Keratinocyte (primary cell): ENCODE results near the gene ENTPD8. TPM values are rescaled to one million over a fixed set of nuclear protein-coding genes. Genes with fewer than 3 reads are reported as not detected.

Source experiments
- DNase-seq: peaks from one replicate; pipeline ENCODE4 v3.0.0-alpha.2; 2011; ENCODE audit warnings: low read depth, missing footprints, low spot score
- FAIRE-seq: peaks from 2 replicates; lab custom pipeline; 2011; peaks lifted over from hg19 to GRCh38; lab: Jason Lieb, UNC
- H2AFZ ChIP-seq: 2 replicates; pipeline ENCODE4 v1.6.0; 2012; ENCODE audit warnings: low read length, control low read depth, inconsistent platforms; ENCODE audit not compliant: control insufficient read depth
- H3K27ac ChIP-seq: 2 replicates; pipeline ENCODE4 v1.5.1; 2011; ENCODE audit warnings: low read length; ENCODE audit not compliant: control insufficient read depth, insufficient read depth
- H3K27me3 ChIP-seq: 3 replicates; pipeline ENCODE4 v1.6.0; 2011; ENCODE audit warnings: low read length; ENCODE audit not compliant: control insufficient read depth, insufficient read depth; ENCODE audit errors: extremely low read depth
- H3K36me3 ChIP-seq, 2 experiments: 2 replicates in 1 of 2; 3 replicates in 1 of 2; pipeline ENCODE4 v1.5.1; 2011; ENCODE audit warnings: low read length in 2 of 2, mild to moderate bottlenecking in 1 of 2; ENCODE audit not compliant: control insufficient read depth in 2 of 2, insufficient read depth in 2 of 2; ENCODE audit errors: extremely low read depth in 1 of 2
- H3K4me1 ChIP-seq: 3 replicates; pipeline ENCODE4 v1.5.1; 2011; ENCODE audit warnings: low read length; ENCODE audit not compliant: control insufficient read depth, insufficient read depth; ENCODE audit errors: extremely low read depth
- H3K4me2 ChIP-seq: 3 replicates; pipeline ENCODE4 v1.6.0; 2011; ENCODE audit warnings: low read depth, low read length; ENCODE audit not compliant: control insufficient read depth, insufficient read depth; ENCODE audit errors: extremely low read depth
- H3K4me3 ChIP-seq, 3 experiments: fragments of 200-600 bp in 1 of 3; sonication (generic) in 1 of 3; 2 replicates in 2 of 3; 3 replicates in 1 of 3; pipeline ENCODE4 v1.5.1; 2011 to 2016; ENCODE audit warnings: low read length in 3 of 3, mild to moderate bottlenecking in 3 of 3, control low read depth in 2 of 3, inconsistent platforms in 1 of 3, low read depth in 1 of 3, mixed read lengths in 1 of 3, mixed run types in 1 of 3, moderate library complexity in 1 of 3; ENCODE audit not compliant: control insufficient read depth in 2 of 3, insufficient read depth in 2 of 3; ENCODE audit errors: extremely low read depth in 1 of 3
- H3K79me2 ChIP-seq: 2 replicates; pipeline ENCODE4 v1.6.0; 2012; ENCODE audit warnings: low read length; ENCODE audit not compliant: control insufficient read depth, insufficient read depth
- H3K9ac ChIP-seq: 3 replicates; pipeline ENCODE4 v1.6.0; 2011; ENCODE audit warnings: low read length; ENCODE audit not compliant: control insufficient read depth, insufficient read depth; ENCODE audit errors: extremely low read depth
- H3K9me1 ChIP-seq: 3 replicates; pipeline ENCODE4 v1.6.0; 2011; ENCODE audit warnings: low read length; ENCODE audit not compliant: control insufficient read depth, insufficient read depth; ENCODE audit errors: extremely low read depth
- H3K9me3 ChIP-seq: 2 replicates; pipeline ENCODE4 v1.5.1; 2012; ENCODE audit warnings: low read depth, low read length; ENCODE audit not compliant: control insufficient read depth
- H4K20me1 ChIP-seq: 3 replicates; pipeline ENCODE4 v1.6.0; 2011; ENCODE audit warnings: low read length; ENCODE audit not compliant: control insufficient read depth, insufficient read depth; ENCODE audit errors: extremely low read depth
- CTCF ChIP-seq, 3 experiments: IDR thresholded peaks in 1 of 3; conservative IDR thresholded peaks in 1 of 3; optimal IDR thresholded peaks in 1 of 3; 2 replicates in 2 of 3; 3 replicates in 1 of 3; pipeline versions ENCODE3 to v1.5.1; 2011; ENCODE audit warnings: low read length in 3 of 3, mild to moderate bottlenecking in 3 of 3, moderate library complexity in 2 of 3, control low read depth in 1 of 3, inconsistent platforms in 1 of 3; ENCODE audit not compliant: insufficient read depth in 2 of 3; ENCODE audit errors: extremely low read depth in 1 of 3
- EZH2 ChIP-seq: IDR thresholded peaks from one replicate; pipeline ENCODE4 v1.6.1; 2012; ENCODE audit warnings: inconsistent platforms, mild to moderate bottlenecking, low read length, moderate library complexity
- dilution Hi-C: fragments of 300-500 bp; cut with MboI; formaldehyde crosslinking; loops from one replicate; pipeline ENCODE4 v1.7.0; 2020; ENCODE audit warnings: low sequenced_read_pairs; ENCODE audit not compliant: extremely low pct_ligation_motif_present
- polyA plus RNA-seq, 5 experiments: library from polyadenylated mRNA; depleted of rRNA in 3 of 5; stranded (reverse) in 3 of 5; stranded (forward) in 1 of 5; unstranded in 1 of 5; fragments of >200 nt; gene quantifications; 1 replicate in 1 of 5; 2 replicates in 3 of 5; 3 replicates in 1 of 5; pipeline versions ENCODE4 v1.2.1 to v1.2.3, GENCODE V29; 2011 to 2012; ENCODE audit warnings: missing spikeins in 2 of 5, low read depth in 1 of 5, low replicate concordance in 1 of 5

Gene ENTPD8
- polyA plus RNA-seq, 1 donor (not counting 4 experiments of a cell fraction or from before 2014, with no cell fraction given): not detected

- no peaks in the 10 kb centered on the region for H3K9me1 ChIP-seq
- FAIRE-seq (no peak), DNase-seq (no peak)
- TF ChIP-seq CTCF (optimal IDR thresholded peaks at IDR 0.05 in 1 of 3, IDR thresholded peaks at IDR 0.05 in 1 of 3, conservative IDR thresholded peaks at IDR 0.05 in 1 of 3; ENCODE audit: extremely low read depth in 1 of 3, insufficient read depth in 2 of 3, low read length in 3 of 3) (no peak), EZH2 (no peak)
- H3K4me3 ChIP-seq: no peak overlapping the region
- H3K79me2 ChIP-seq: no peaks in the 10 kb centered on the region
- H3K4me2 ChIP-seq: no peak overlapping the region
- no peaks in the 10 kb centered on the region for H3K9me3 ChIP-seq
- dilution Hi-C loops: no loop called here
- H2AFZ ChIP-seq: no peak overlapping the region
- no peaks in the 10 kb centered on the region for H4K20me1 ChIP-seq
- no peaks in the 10 kb centered on the region for H3K36me3 ChIP-seq
- no peak overlapping the region for H3K9ac ChIP-seq
- peaks cover 14% of the 10 kb centered on the region for H3K27me3 ChIP-seq
- H3K27ac ChIP-seq: no peak overlapping the region
- peaks cover 18% of the 10 kb centered on the region for H3K4me1 ChIP-seq
Measured at GRCh38 chr9:137408651-137409405, 32.3 kb downstream of the ENTPD8 start.

GRCh38 chr9:137407590-137408300 is 33.4 kb downstream of the ENTPD8 start:
- no peak for DNase-seq
- Histone ChIP-seq H3K27me3 (peaks cover 14% of the 10 kb centered on the region), H3K4me3 (no peak overlapping the region), H3K9ac (no peak overlapping the region), H3K27ac (no peak overlapping the region), H3K9me1 (no peaks in the 10 kb centered on the region), H2AFZ (no peak overlapping the region), H3K4me1 (peaks cover 17% of the 10 kb centered on the region), H3K79me2 (no peaks in the 10 kb centered on the region), H4K20me1 (no peaks in the 10 kb centered on the region), H3K36me3 (no peaks in the 10 kb centered on the region), H3K9me3 (no peaks in the 10 kb centered on the region), H3K4me2 (no peak overlapping the region)
- no peak for FAIRE-seq
- dilution Hi-C loops: no loop called here
- no peak for TF ChIP-seq CTCF (optimal IDR thresholded peaks at IDR 0.05 in 1 of 3, IDR thresholded peaks at IDR 0.05 in 1 of 3, conservative IDR thresholded peaks at IDR 0.05 in 1 of 3; ENCODE audit: extremely low read depth in 1 of 3, insufficient read depth in 2 of 3, low read length in 3 of 3)
- no peak for TF ChIP-seq EZH2
